H1 (cell line): ENCODE measurements around the gene MXI1. TPM values are rescaled to one million over a fixed set of nuclear protein-coding genes. Genes with fewer than 3 reads are reported as not detected.

Experiments used
- CHD1 ChIP-seq: IDR thresholded peaks from 2 replicates; pipeline ENCODE4 v1.6.1; 2012; ENCODE audit warnings: low read depth, low read length, improper control_type of control experiment
- CHD7 ChIP-seq: fragments of 300-600 bp; sonication (generic); IDR thresholded peaks from 2 replicates; pipeline ENCODE4 v1.7.1; 2012; ENCODE audit warnings: low read length, moderate library complexity, mild to moderate bottlenecking, inconsistent platforms; ENCODE audit not compliant: insufficient replicate concordance
- CREB1 ChIP-seq: IDR thresholded peaks from 2 replicates; pipeline ENCODE4 v1.6.1; 2012; ENCODE audit warnings: inconsistent platforms
- CTBP2 ChIP-seq: IDR thresholded peaks from 2 replicates; pipeline ENCODE4 v1.7.0; 2011; ENCODE audit warnings: borderline replicate concordance, mild to moderate bottlenecking, moderate library complexity, mixed read lengths, low read length; ENCODE audit not compliant: insufficient read depth, insufficient read length
- EP300 ChIP-seq, 2 experiments: IDR thresholded peaks; 1 replicate in 1 of 2; 2 replicates in 1 of 2; pipeline ENCODE4 v1.6.1; 2011 to 2012; ENCODE audit warnings: low read depth in 2 of 2, low read length in 2 of 2, mild to moderate bottlenecking in 2 of 2, borderline replicate concordance in 1 of 2, inconsistent platforms in 1 of 2, moderate library complexity in 1 of 2
- KDM1A ChIP-seq: fragments of 200-600, 300-600 bp; sonication (generic); IDR thresholded peaks from 2 replicates; pipeline ENCODE4 v1.7.1; 2016; ENCODE audit warnings: mild to moderate bottlenecking, low read length, borderline replicate concordance
- KDM5A ChIP-seq: fragments of 200-600 bp; IDR thresholded peaks from 2 replicates; pipeline ENCODE4 v1.7.1; 2012; ENCODE audit warnings: mild to moderate bottlenecking, low read length, inconsistent platforms, mixed read lengths
- PHF8 ChIP-seq: fragments of 200-600 bp; sonication (generic); conservative IDR thresholded peaks from 2 replicates; pipeline ENCODE4 v1.7.1; 2012; ENCODE audit warnings: low read depth, mild to moderate bottlenecking, inconsistent platforms, low read length, moderate library complexity
- RAD21 ChIP-seq, 2 experiments: IDR thresholded peaks in 1 of 2; conservative IDR thresholded peaks in 1 of 2; 2 replicates each; pipeline ENCODE4 v1.6.1; 2011; ENCODE audit warnings: low read depth in 2 of 2, low read length in 2 of 2, improper control_type of control experiment in 1 of 2, inconsistent platforms in 1 of 2, mild to moderate bottlenecking in 1 of 2, moderate library complexity in 1 of 2
- polyA plus RNA-seq, 7 experiments: library from polyadenylated mRNA; depleted of rRNA in 3 of 7; stranded (reverse) in 5 of 7; unstranded in 2 of 7; fragments of >200 nt in 5 of 7; fragments of 200-250 nt in 2 of 7; gene quantifications; 1 replicate in 5 of 7; 2 replicates in 1 of 7; 4 replicates in 1 of 7; pipeline versions ENCODE4 v1.2.1 to v1.2.3, GENCODE V29; 2011 to 2013; ENCODE audit warnings: missing spikeins in 2 of 7, mixed read lengths in 2 of 7
- total RNA-seq: library from RNA; stranded (reverse); fragmentation: NEBNext Ultra II Directional; extraction: Animal tissue kit (Norgen Biotek cat#: 25700); gene quantifications from 2 replicates; pipeline ENCODE4 v1.2.1, GENCODE V29; 2021

The MXI1 gene
- total and polyA plus RNA-seq, 2 of the 8 experiments (the other 6 are each of a cell fraction or from before 2014, with no cell fraction given) = 5.7 to 8.8 TPM

GRCh38 chr10:110168601-110169481 lies 38.6 kb upstream of the MXI1 start (continued):
- peak; percentile 90 for TF ChIP-seq CHD7
- TF ChIP-seq CREB1 = no peak
- TF ChIP-seq KDM1A = peak; percentile 70; the same call in 1 of the 2 replicates
- no peak for TF ChIP-seq RAD21 (IDR thresholded peaks at IDR 0.05 in 1 of 2, conservative IDR thresholded peaks at IDR 0.05 in 1 of 2; ENCODE audit: low read depth in 2 of 2, low read length in 2 of 2)
- peak in 1 of 2 experiments; percentile 87; a peak in 1 of 3 replicates for TF ChIP-seq EP300 (IDR thresholded peaks at IDR 0.05; ENCODE audit: borderline replicate concordance in 1 of 2, low read depth in 2 of 2, low read length in 2 of 2)
- no peak for TF ChIP-seq CTBP2
- TF ChIP-seq CHD1 = no peak
- TF ChIP-seq PHF8 = no peak
- no peak for TF ChIP-seq KDM5A
